Mesenchymal stem cell (in vitro differentiated cells and primary cell): ENCODE measurements around the gene HPS3.
"Not testable (repeated sequence)": the region's sequence is repeated elsewhere in the genome, so short reads cannot be mapped to it uniquely, and the experiment has no call there.

Experiments
- DNase-seq: peaks from one replicate; pipeline ENCODE4 v3.0.0-alpha.2; 2013
- H2AFZ ChIP-seq: one replicate; pipeline ENCODE4 v1.6.1; 2013; ENCODE audit warnings: low read depth, mild to moderate bottlenecking, control low read depth, inconsistent platforms, low read length, moderate library complexity
- H2AK5ac ChIP-seq: 2 replicates; pipeline ENCODE4 v1.6.1; 2013; ENCODE audit warnings: low read length, moderate library complexity, mild to moderate bottlenecking, inconsistent platforms; ENCODE audit not compliant: severe bottlenecking
- H2BK120ac ChIP-seq: one replicate; pipeline ENCODE4 v1.6.1; 2013; ENCODE audit warnings: low read depth, mild to moderate bottlenecking, inconsistent platforms, low read length, moderate library complexity
- H2BK12ac ChIP-seq, 2 experiments: one replicate each; pipeline ENCODE4 v1.6.1; 2013; ENCODE audit warnings: inconsistent platforms in 2 of 2, low read length in 2 of 2, mild to moderate bottlenecking in 2 of 2, moderate library complexity in 2 of 2, control low read depth in 1 of 2
- H2BK15ac ChIP-seq: one replicate; pipeline ENCODE4 v1.6.1; 2013; ENCODE audit warnings: mild to moderate bottlenecking, low read depth, inconsistent platforms; ENCODE audit not compliant: poor library complexity, severe bottlenecking
- H2BK5ac ChIP-seq: 2 replicates; pipeline ENCODE4 v1.6.1; 2013; ENCODE audit warnings: low read depth, mild to moderate bottlenecking, low read length, control low read depth, inconsistent platforms; ENCODE audit not compliant: poor library complexity, severe bottlenecking
- H3K14ac ChIP-seq, 2 experiments: one replicate each; pipeline ENCODE4 v1.6.1; 2013; ENCODE audit warnings: inconsistent platforms in 2 of 2, low read length in 2 of 2, control low read depth in 1 of 2, mild to moderate bottlenecking in 1 of 2, moderate library complexity in 1 of 2
- H3K18ac ChIP-seq, 2 experiments: one replicate each; pipeline ENCODE4 v1.6.1; 2013; ENCODE audit warnings: inconsistent platforms in 2 of 2, low read length in 2 of 2, control low read depth in 1 of 2, low read depth in 1 of 2, mild to moderate bottlenecking in 1 of 2
- H3K23ac ChIP-seq, 2 experiments: one replicate each; pipeline ENCODE4 v1.6.1; 2013; ENCODE audit warnings: inconsistent platforms in 2 of 2, low read length in 2 of 2, mild to moderate bottlenecking in 2 of 2, moderate library complexity in 2 of 2, control low read depth in 1 of 2
- H3K27ac ChIP-seq: 2 replicates; pipeline ENCODE4 v1.5.1; 2013; ENCODE audit warnings: mild to moderate bottlenecking, moderate library complexity, low read length, control low read depth, inconsistent platforms; ENCODE audit not compliant: poor library complexity, severe bottlenecking
- H3K27me3 ChIP-seq, 2 experiments: 2 replicates each; pipeline versions ENCODE4 v1.6.1 to v1.7.0; 2013; ENCODE audit warnings: low read length in 2 of 2, mild to moderate bottlenecking in 2 of 2, moderate library complexity in 2 of 2, control low read depth in 1 of 2, inconsistent platforms in 1 of 2; ENCODE audit not compliant: control insufficient read depth in 1 of 2, insufficient read depth in 1 of 2
- H3K36me3 ChIP-seq, 2 experiments: 2 replicates each; pipeline versions ENCODE4 v1.6.1 to v1.7.0; 2013; ENCODE audit warnings: low read length in 2 of 2, control low read depth in 1 of 2, inconsistent platforms in 1 of 2, low read depth in 1 of 2, mild to moderate bottlenecking in 1 of 2; ENCODE audit not compliant: insufficient read depth in 2 of 2, control insufficient read depth in 1 of 2
- H3K4ac ChIP-seq, 2 experiments: one replicate each; pipeline ENCODE4 v1.6.1; 2013; ENCODE audit warnings: inconsistent platforms in 2 of 2, low read length in 2 of 2, mild to moderate bottlenecking in 2 of 2, moderate library complexity in 2 of 2, control low read depth in 1 of 2, low read depth in 1 of 2
- H3K4me1 ChIP-seq: 2 replicates; pipeline ENCODE4 v1.6.1; 2013; ENCODE audit warnings: low read depth, low read length, control low read depth; ENCODE audit not compliant: control insufficient read depth, insufficient read depth
- H3K4me2 ChIP-seq: 2 replicates; pipeline ENCODE4 v1.6.1; 2013; ENCODE audit warnings: low read length, mild to moderate bottlenecking, inconsistent platforms; ENCODE audit not compliant: poor library complexity, severe bottlenecking
- H3K4me3 ChIP-seq, 2 experiments: 2 replicates each; pipeline versions ENCODE4 v1.5.1 to v1.7.0; 2013; ENCODE audit warnings: low read length in 2 of 2, mild to moderate bottlenecking in 2 of 2, control low read depth in 1 of 2, low read depth in 1 of 2; ENCODE audit not compliant: insufficient read depth in 1 of 2
- H3K79me1 ChIP-seq: replicated peaks from 2 replicates; pipeline ENCODE4 v1.6.1; 2013; ENCODE audit warnings: mild to moderate bottlenecking, control low read depth, low read length, inconsistent platforms; ENCODE audit not compliant: poor library complexity, severe bottlenecking
- H3K9ac ChIP-seq: 2 replicates; pipeline ENCODE4 v1.7.0; 2013; ENCODE audit warnings: mild to moderate bottlenecking, low read length, moderate library complexity
- H3K9me3 ChIP-seq: 2 replicates; pipeline ENCODE4 v1.7.0; 2013; ENCODE audit warnings: mild to moderate bottlenecking, low read length; ENCODE audit not compliant: control insufficient read depth
- H4K8ac ChIP-seq: one replicate; pipeline ENCODE4 v1.6.1; 2013; ENCODE audit warnings: inconsistent platforms, mild to moderate bottlenecking, low read length, moderate library complexity
- H4K91ac ChIP-seq: one replicate; pipeline ENCODE4 v1.6.1; 2013; ENCODE audit warnings: mild to moderate bottlenecking, low read length, inconsistent platforms
- WGBS: methylation state at CpG from one replicate; pipeline ENCODE4 v1.1.7; 2013; ENCODE audit warnings: mixed read lengths; 5-methylcytosine and 5-hydroxymethylcytosine counted together

HPS3 gene

GRCh38 chr3:149095487-149095886 lies 34.0 kb upstream of the HPS3 start:
- Histone ChIP-seq H4K8ac (no peak overlapping the region), H3K79me1 (no peaks in the 10 kb centered on the region)

GRCh38 chr3:149097987-149098386 lies 31.5 kb upstream of the HPS3 start:
- H3K9me3 ChIP-seq, H3K4me2 ChIP-seq, H2BK120ac ChIP-seq, H3K23ac ChIP-seq, H3K4ac ChIP-seq, H4K91ac ChIP-seq, H2AK5ac ChIP-seq, H3K14ac ChIP-seq, H3K9ac ChIP-seq, H2BK5ac ChIP-seq, H2BK12ac ChIP-seq, H4K8ac ChIP-seq, H3K27ac ChIP-seq, H3K79me1 ChIP-seq, H3K4me1 ChIP-seq, H2AFZ ChIP-seq, H3K27me3 ChIP-seq, H3K18ac ChIP-seq, H3K4me3 ChIP-seq, H3K36me3 ChIP-seq, DNase-seq, H2BK15ac ChIP-seq: not testable (repeated sequence)
- 90% methylated on average over 19 of the region's 19 CpGs for WGBS

More at GRCh38 chr3:149095487-149095886, 34.0 kb upstream of the HPS3 start:
- DNase-seq = no peak
- H3K27ac ChIP-seq = no peak overlapping the region
- 98% methylated on average over 3 of the region's 4 CpGs for WGBS
- H3K36me3 ChIP-seq = no peaks in the 10 kb centered on the region
- no peak overlapping the region for H2BK5ac ChIP-seq
- H3K4ac ChIP-seq = no peak overlapping the region
- no peak overlapping the region for H2AFZ ChIP-seq
- no peak overlapping the region for H3K23ac ChIP-seq
- no peak overlapping the region for H3K18ac ChIP-seq
- H4K91ac ChIP-seq = no peak overlapping the region
- no peak overlapping the region for H3K9ac ChIP-seq
- H3K9me3 ChIP-seq = no peaks in the 10 kb centered on the region
- H3K27me3 ChIP-seq = no peaks in the 10 kb centered on the region
- H3K4me1 ChIP-seq = no peaks in the 10 kb centered on the region
- H3K4me2 ChIP-seq = no peak overlapping the region
- no peak overlapping the region for H2BK15ac ChIP-seq
- no peak overlapping the region for H2AK5ac ChIP-seq
- no peak overlapping the region for H3K14ac ChIP-seq
- H2BK120ac ChIP-seq = no peak overlapping the region
- no peak overlapping the region for H3K4me3 ChIP-seq
- no peak overlapping the region for H2BK12ac ChIP-seq

GRCh38 chr3:149101154-149101553 lies 28.3 kb upstream of the HPS3 start:
- Histone ChIP-seq H3K27me3 (no peaks in the 10 kb centered on the region), H2BK120ac (no peak overlapping the region), H3K36me3 (no peaks in the 10 kb centered on the region), H2BK15ac (no peak overlapping the region), H4K91ac (no peak overlapping the region), H3K14ac (no peak overlapping the region), H3K9me3 (peaks cover 9% of the 10 kb centered on the region), H2AK5ac (no peak overlapping the region), H3K23ac (no peak overlapping the region), H3K9ac (no peak overlapping the region), H3K27ac (no peak overlapping the region), H3K18ac (no peak overlapping the region), H3K4me3 (no peak overlapping the region), H3K4ac (no peak overlapping the region), H3K4me1 (no peaks in the 10 kb centered on the region), H2AFZ (no peak overlapping the region), H3K79me1 (no peaks in the 10 kb centered on the region), H3K4me2 (no peak overlapping the region), H2BK12ac (no peak overlapping the region), H2BK5ac (no peak overlapping the region), H4K8ac (no peak overlapping the region)
- no peak for DNase-seq
- WGBS = 94% methylated on average over 2 of the region's 4 CpGs

- no peak overlapping the region for H2BK15ac ChIP-seq
- no peaks in the 10 kb centered on the region for H3K27me3 ChIP-seq
- no peak for DNase-seq
- no peak overlapping the region for H2BK120ac ChIP-seq
- H3K4me3 ChIP-seq = no peak overlapping the region
- H3K36me3 ChIP-seq = no peaks in the 10 kb centered on the region
- H2AFZ ChIP-seq = no peak overlapping the region
- no peaks in the 10 kb centered on the region for H3K79me1 ChIP-seq
- H2AK5ac ChIP-seq = no peak overlapping the region
- no peak overlapping the region for H3K18ac ChIP-seq
- no peak overlapping the region for H3K14ac ChIP-seq
- no peak overlapping the region for H2BK12ac ChIP-seq
- H2BK5ac ChIP-seq = no peak overlapping the region
- no peak overlapping the region for H3K4me2 ChIP-seq
- H3K23ac ChIP-seq = no peak overlapping the region
- H4K91ac ChIP-seq = no peak overlapping the region
- 90% methylated on average over 3 of the region's 3 CpGs for WGBS
- H3K9me3 ChIP-seq = peaks cover 10% of the 10 kb centered on the region
- H3K9ac ChIP-seq = no peak overlapping the region
- H3K4ac ChIP-seq = no peak overlapping the region
- no peak overlapping the region for H3K27ac ChIP-seq
- H4K8ac ChIP-seq = no peak overlapping the region
- H3K4me1 ChIP-seq = no peaks in the 10 kb centered on the region
These were observed 27.8 kb upstream of the HPS3 start for GRCh38 chr3:149101641-149102040.
